Neural cell (in vitro differentiated cells): ENCODE data around the gene UNC5C. TPM values are rescaled to one million over a fixed set of nuclear protein-coding genes. Genes with fewer than 3 reads are reported as not detected.

Experiments
- H2AFZ ChIP-seq: fragments of 200-600, 300-800 bp; sonication (generic), shearing (Covaris generic); 2 replicates; pipeline ENCODE4 v1.6.0; 2014; ENCODE audit warnings: low read depth, mild to moderate bottlenecking, antibody characterized with exemption, low read length, moderate library complexity
- H3F3A ChIP-seq: fragments of 200-600 bp; shearing (Covaris generic); 2 replicates; pipeline ENCODE4 v1.6.1; 2016; ENCODE audit warnings: mild to moderate bottlenecking, moderate library complexity, mixed read lengths, antibody characterized with exemption, low read length; ENCODE audit not compliant: insufficient read depth, poor library complexity, severe bottlenecking
- H3K27ac ChIP-seq: fragments of 200-600, 300-800 bp; sonication (generic), shearing (Covaris generic); 2 replicates; pipeline ENCODE4 v1.5.1; 2014; ENCODE audit warnings: mild to moderate bottlenecking, low read length, moderate library complexity
- H3K27me3 ChIP-seq: fragments of 300-800, 200-600 bp; sonication (generic), shearing (Covaris generic); 2 replicates; pipeline ENCODE4 v1.6.0; 2014; ENCODE audit warnings: mild to moderate bottlenecking, low read depth, low read length, moderate library complexity; ENCODE audit not compliant: insufficient read depth
- H3K36me3 ChIP-seq: fragments of 300-800, 200-600 bp; sonication (generic), shearing (Covaris generic); 2 replicates; pipeline ENCODE4 v1.5.1; 2014; ENCODE audit warnings: mild to moderate bottlenecking, antibody characterized with exemption, low read length, moderate library complexity; ENCODE audit not compliant: insufficient read depth
- H3K4me2 ChIP-seq: fragments of 300-800, 200-600 bp; sonication (generic), shearing (Covaris generic); 2 replicates; pipeline ENCODE4 v1.6.0; 2014; ENCODE audit warnings: mild to moderate bottlenecking, low read length
- H3K4me3 ChIP-seq: fragments of 300-800, 200-600 bp; sonication (generic), shearing (Covaris generic); 2 replicates; pipeline ENCODE4 v1.5.1; 2014; ENCODE audit warnings: mild to moderate bottlenecking, low read length, moderate library complexity
- H3K79me2 ChIP-seq: fragments of 200-600 bp; shearing (Covaris generic); replicated peaks from 2 replicates; pipeline ENCODE4 v1.6.0; 2014; ENCODE audit warnings: mild to moderate bottlenecking, low read length, moderate library complexity; ENCODE audit not compliant: insufficient read depth
- H3K9ac ChIP-seq: fragments of 300-800, 200-600 bp; sonication (generic), shearing (Covaris generic); 2 replicates; pipeline ENCODE4 v1.6.1; 2016; ENCODE audit warnings: mild to moderate bottlenecking, low read length, mixed read lengths
- H3K9me2 ChIP-seq: fragments of 200-600 bp; shearing (Covaris generic); 2 replicates; pipeline ENCODE4 v1.6.1; 2016; ENCODE audit warnings: mild to moderate bottlenecking, low read length, mixed read lengths; ENCODE audit not compliant: insufficient read depth
- H3K9me3 ChIP-seq: fragments of 200-600, 300-800 bp; sonication (generic), shearing (Covaris generic); 2 replicates; pipeline ENCODE4 v1.6.1; 2016; ENCODE audit warnings: mild to moderate bottlenecking, mixed run types, low read length, moderate library complexity, mixed read lengths
- H4K20me1 ChIP-seq: fragments of 200-600 bp; shearing (Covaris generic); 2 replicates; pipeline ENCODE4 v1.6.1; 2016; ENCODE audit warnings: mild to moderate bottlenecking, mixed run types; ENCODE audit not compliant: insufficient read depth
- CTCF ChIP-seq: fragments of 450-650 bp; IDR thresholded peaks from 2 replicates; pipeline ENCODE4 v1.5.1; 2014; ENCODE audit warnings: antibody characterized with exemption, mild to moderate bottlenecking, moderate library complexity; ENCODE audit not compliant: poor library complexity, severe bottlenecking
- EP300 ChIP-seq: fragments of 450-650 bp; conservative IDR thresholded peaks from 2 replicates; pipeline ENCODE4 v1.6.1; 2014; ENCODE audit warnings: antibody characterized with exemption, mild to moderate bottlenecking, moderate library complexity; ENCODE audit not compliant: poor library complexity, severe bottlenecking
- EZH2 ChIP-seq: fragments of 200-600, 300-800 bp; shearing (Covaris generic), sonication (generic); IDR thresholded peaks from 2 replicates; pipeline ENCODE4 v1.6.1; 2014; ENCODE audit warnings: antibody characterized with exemption, low read length, borderline replicate concordance, mild to moderate bottlenecking; ENCODE audit not compliant: insufficient read depth, poor library complexity, severe bottlenecking
- MXI1 ChIP-seq: fragments of 450-650 bp; conservative IDR thresholded peaks from 2 replicates; pipeline ENCODE4 v1.6.1; 2014; ENCODE audit warnings: antibody characterized with exemption, mild to moderate bottlenecking; ENCODE audit not compliant: poor library complexity, severe bottlenecking
- POLR2AphosphoS5 ChIP-seq: IDR thresholded peaks from 2 replicates; pipeline ENCODE4 v1.6.1; 2012
- RAD21 ChIP-seq: fragments of 450-650 bp; conservative IDR thresholded peaks from 2 replicates; pipeline ENCODE4 v1.6.1; 2014; ENCODE audit warnings: antibody characterized with exemption, mild to moderate bottlenecking, moderate library complexity
- REST ChIP-seq: IDR thresholded peaks from 2 replicates; pipeline ENCODE4 v1.6.1; 2012; ENCODE audit warnings: borderline replicate concordance
- SMC3 ChIP-seq: fragments of 450-650 bp; conservative IDR thresholded peaks from 2 replicates; pipeline ENCODE4 v1.6.1; 2014; ENCODE audit warnings: antibody characterized with exemption, mild to moderate bottlenecking, moderate library complexity; ENCODE audit not compliant: poor library complexity
- TAF1 ChIP-seq: IDR thresholded peaks from 2 replicates; pipeline ENCODE4 v1.6.1; 2012; ENCODE audit warnings: low read depth
- polyA plus RNA-seq: library from polyadenylated mRNA; depleted of rRNA; stranded (reverse); fragments of >200 nt; gene quantifications from 2 replicates; pipeline ENCODE4 v1.2.3, GENCODE V29; 2014

Gene UNC5C
- polyA plus RNA-seq, 1 donor from 2014 or later = 0.56 TPM

GRCh38 chr4:95285797-95286196 lies 263.0 kb downstream of the UNC5C start:
- H3K79me2 ChIP-seq = no peaks in the 10 kb centered on the region
- H3F3A ChIP-seq = peaks cover 3% of the 10 kb centered on the region
- no peak overlapping the region for H2AFZ ChIP-seq
- no peaks in the 10 kb centered on the region for H3K27me3 ChIP-seq
- H3K4me2 ChIP-seq = no peak overlapping the region
- no peak overlapping the region for H3K4me3 ChIP-seq
- no peak overlapping the region for H3K27ac ChIP-seq
- no peaks in the 10 kb centered on the region for H3K9me2 ChIP-seq
- no peaks in the 10 kb centered on the region for H3K36me3 ChIP-seq
- H3K9me3 ChIP-seq = no peaks in the 10 kb centered on the region
- no peak for TF ChIP-seq TAF1
- no peak for TF ChIP-seq POLR2AphosphoS5
- no peak for TF ChIP-seq SMC3
- TF ChIP-seq REST = no peak
- no peak for TF ChIP-seq CTCF
- no peak for TF ChIP-seq MXI1
- H3K9ac ChIP-seq = no peak overlapping the region
- no peaks in the 10 kb centered on the region for H4K20me1 ChIP-seq

- Histone ChIP-seq H2AFZ (no peak overlapping the region), H4K20me1 (no peaks in the 10 kb centered on the region), H3K27ac (no peak overlapping the region), H3K9me2 (no peaks in the 10 kb centered on the region), H3K27me3 (no peaks in the 10 kb centered on the region), H3K9ac (no peak overlapping the region), H3K4me2 (no peak overlapping the region), H3F3A (peaks cover 3% of the 10 kb centered on the region), H3K4me3 (no peak overlapping the region), H3K9me3 (no peaks in the 10 kb centered on the region), H3K36me3 (no peaks in the 10 kb centered on the region), H3K79me2 (no peaks in the 10 kb centered on the region)
- TF ChIP-seq POLR2AphosphoS5 (no peak), RAD21 (no peak), SMC3 (no peak), TAF1 (no peak), EP300 (no peak), REST (no peak), EZH2 (no peak), CTCF (no peak), MXI1 (no peak)
Measured at GRCh38 chr4:95284655-95285054, 264.1 kb downstream of the UNC5C start.
